HG02610 (cell line): Measurements from ENCODE around the gene CTIF.
A peak's percentile ranks its signal among the peaks of the same experiment; 100 is the strongest.

Source experiments
- ATAC-seq: cut with Tn5 transposase; IDR thresholded peaks from one replicate; pipeline ENCODE4 v1.9.1; 2021; ENCODE audit warnings: mild to moderate bottlenecking, moderate library complexity; ENCODE audit not compliant: unreplicated experiment

Gene CTIF

DNA sequence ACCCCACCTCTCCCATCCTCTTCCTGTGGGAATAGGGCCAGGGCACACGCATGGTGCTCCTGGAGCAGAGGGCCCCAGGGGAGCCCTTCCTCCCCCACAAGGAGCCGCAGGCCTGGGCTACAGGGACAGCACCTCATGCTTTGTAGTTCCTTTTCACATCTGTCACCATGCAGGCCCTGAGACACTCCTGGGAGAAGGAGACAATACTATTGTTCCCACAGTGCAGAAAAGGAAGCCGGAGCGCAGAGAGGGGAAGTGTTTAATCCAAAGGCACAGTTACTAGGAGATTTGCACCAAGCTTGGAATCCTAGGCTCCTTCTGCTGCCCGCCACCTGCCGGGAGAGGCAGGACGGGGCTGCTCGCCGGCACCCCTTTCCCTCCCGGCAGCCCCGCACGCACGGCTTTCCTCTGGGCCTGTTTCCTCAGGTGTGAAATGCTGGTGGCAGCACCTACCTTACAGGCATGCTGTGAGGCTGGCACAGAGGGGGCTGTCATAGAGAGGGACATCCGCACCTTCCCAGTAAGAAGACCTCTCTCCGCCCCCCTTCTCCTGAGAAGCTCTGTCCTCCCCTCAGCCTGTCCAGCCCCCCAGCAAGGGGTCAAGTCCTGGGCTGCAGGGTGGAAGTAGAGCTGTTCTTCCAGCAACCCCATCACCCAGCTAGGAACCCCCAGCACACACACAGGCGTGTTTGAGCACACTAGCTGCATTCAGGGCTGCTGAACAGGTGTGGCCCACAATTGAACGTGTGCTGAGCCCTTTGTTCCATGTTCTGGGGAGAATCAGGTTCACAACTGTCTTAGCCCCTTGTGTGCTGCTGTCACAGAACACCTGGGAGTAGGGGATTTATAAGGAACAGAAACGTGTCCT is 349.3 kb downstream of the CTIF start:
- ATAC-seq, result no peak

DNA sequence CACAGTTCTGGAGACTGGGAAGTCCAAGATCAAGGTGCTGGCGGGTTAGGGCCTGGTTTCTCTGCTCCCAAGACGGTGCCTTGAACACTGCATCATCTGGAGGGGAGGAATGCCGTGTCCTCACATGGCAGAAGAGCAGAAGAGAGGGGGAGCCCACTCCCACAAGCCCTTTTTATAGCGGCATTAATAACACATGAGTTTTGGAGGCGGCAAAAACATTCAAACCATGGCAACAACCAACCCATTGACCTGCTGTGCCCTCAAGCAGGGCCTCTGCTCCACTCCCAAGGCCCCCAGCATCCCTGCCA is 349.9 kb downstream of the CTIF start:
- no peak for ATAC-seq

DNA sequence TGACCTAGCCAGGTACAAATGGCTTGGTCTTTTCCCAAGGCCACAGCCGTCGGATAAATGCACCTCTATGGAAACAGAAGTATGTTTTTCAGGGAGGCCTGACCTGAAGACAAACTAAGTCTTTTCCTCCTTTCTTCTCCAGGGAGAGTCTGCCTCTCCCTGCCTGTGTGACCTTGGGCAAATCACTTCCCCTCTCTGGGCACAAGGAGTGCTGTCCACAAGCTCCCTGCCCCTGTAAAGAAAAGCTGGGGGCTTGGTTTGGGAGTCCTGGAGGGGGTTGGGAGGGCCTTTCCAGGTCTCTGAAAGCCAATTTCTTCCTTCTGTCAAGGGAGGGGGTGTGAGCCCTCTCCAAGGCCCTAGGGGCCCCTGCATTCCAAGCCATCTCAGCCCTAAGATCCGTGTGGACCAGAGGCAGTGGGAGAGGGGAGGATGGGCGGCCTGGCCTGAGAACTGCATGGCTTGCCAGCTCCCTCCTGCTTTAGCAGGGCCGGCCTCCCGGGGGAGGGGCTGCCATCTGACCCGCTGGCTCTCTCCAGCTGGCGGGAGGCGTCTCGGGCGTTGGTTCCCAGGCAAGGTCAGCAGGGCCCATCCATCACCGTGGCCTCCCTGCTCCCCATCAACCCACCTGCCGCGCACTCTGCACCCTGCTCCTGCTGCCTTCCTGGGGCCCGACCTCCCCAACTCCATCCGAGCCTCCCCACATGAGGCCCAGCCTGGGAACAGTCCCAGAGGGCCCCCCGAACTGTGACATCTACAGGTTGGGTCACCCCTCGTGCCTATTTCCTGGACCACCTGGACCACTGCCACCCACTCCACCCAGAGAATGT is 350.5 kb downstream of the CTIF start:
- ATAC-seq, result no peak

DNA sequence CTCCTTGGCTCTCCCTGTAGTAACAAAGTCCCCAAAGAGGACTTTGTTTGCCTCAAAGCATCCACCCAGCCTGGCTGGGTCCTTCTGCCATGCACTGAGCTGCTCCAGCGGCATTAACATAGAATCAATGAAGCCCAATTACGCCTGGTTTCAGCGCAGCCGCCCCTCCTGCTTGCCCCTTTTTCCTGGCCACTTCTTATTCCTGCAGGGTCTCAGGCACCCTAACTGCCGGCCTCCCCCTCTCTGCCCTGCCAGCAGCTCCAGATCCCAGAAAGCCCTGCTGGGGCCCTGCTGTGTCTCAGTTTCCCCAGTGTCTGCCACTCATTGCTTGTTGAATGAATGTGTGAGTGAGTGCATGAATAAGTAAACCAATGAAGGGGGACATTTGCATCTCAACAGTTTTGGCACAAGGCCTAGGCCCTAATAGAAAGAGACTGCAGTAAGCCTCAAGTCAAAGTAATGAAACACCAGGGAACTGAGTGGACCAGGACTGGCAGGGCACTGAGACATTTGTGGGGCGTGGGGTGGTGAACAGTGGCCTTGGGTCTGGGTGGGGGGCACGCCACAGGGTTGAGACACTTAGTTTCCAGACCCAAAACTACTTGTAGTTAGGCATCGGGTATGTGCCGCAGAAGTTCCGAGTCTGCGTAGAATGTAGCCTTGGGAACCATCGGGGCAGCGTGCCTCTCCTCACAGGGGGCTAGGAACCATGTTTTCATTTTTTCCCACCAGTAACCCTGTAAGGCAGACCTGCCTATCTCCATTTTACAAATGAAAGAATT is 351.3 kb downstream of the CTIF start:
- no peak for ATAC-seq

DNA sequence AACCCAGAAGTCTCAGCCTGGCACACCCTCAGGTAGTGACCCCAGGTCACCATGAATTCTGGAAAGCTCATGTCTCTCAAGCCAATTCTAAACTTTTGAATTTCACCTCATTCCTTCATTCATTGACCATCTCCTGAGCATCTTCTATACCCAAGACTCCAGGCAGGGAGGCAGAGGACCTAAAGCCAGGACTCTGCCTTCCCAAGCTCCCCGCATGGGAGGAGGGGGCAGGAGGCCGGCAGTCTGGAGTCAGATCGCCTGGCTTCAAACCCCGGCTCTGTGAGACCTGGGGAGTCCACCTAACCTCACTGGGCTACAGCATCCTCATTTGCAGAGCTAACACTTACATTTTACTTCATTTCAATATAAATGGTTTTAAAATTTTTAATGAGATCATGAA is 352.9 kb downstream of the CTIF start:
- ATAC-seq, result no peak

DNA sequence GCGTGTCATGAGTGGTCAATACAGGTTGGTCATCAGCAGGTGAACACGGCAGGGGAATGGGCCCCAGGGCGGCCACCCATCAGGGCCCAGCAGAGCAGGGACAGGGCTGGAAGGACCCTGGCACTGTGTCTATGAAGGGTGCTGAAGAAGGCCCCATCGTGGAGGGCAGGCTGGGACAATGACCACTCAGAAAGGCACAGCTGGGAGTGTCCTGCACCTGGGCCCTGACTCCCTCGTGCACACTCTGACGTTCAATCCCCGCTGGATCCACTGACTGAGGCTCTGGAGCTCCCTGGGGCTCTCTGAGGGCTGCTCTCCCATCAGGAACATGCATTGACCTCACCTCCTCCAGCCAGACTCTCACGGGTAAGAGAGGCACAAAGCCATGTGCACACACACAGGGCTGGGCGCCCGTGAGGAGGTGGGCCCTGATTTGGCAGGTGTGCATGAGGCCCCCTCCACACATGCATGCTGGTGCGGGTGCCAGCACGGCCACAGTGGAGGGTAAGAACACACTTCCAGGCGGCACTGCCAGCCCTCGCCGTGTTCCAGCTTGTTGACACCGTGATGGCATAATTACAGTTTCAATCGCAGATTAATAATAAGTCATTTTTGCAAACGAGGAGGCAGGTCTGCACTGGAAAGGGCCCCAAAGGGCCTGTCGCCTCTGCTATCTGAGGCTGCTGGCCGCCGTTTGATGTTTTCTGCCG is 353.5 kb downstream of the CTIF start:
- ATAC-seq, result no peak

DNA sequence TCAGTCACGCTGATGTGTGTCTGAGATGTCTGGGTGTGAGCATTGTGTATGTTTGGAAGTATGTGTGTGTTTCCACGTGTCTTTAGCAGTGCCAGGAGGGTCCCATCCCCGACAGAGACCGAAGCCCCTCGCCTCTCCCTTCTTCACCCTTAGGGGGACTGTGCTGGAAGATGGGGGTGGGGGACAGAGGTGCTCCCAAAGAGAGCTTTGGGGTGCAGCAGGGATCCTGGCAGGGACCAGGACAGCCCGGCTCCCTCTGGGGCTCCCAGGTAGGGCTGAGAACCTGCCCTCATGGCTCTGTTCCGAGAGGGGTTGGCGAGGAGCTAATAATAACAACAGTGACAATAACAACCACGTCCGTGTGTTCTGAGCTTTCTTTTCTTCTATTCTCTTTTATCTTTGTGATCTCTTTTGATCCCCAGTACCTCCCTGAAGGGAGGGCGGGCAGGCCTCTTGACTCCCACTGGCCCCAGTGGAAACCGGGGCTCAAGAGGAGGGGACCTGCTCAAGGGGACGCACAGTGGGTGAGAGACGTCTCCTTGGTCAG is 354.3 kb downstream of the CTIF start:
- no peak for ATAC-seq

DNA sequence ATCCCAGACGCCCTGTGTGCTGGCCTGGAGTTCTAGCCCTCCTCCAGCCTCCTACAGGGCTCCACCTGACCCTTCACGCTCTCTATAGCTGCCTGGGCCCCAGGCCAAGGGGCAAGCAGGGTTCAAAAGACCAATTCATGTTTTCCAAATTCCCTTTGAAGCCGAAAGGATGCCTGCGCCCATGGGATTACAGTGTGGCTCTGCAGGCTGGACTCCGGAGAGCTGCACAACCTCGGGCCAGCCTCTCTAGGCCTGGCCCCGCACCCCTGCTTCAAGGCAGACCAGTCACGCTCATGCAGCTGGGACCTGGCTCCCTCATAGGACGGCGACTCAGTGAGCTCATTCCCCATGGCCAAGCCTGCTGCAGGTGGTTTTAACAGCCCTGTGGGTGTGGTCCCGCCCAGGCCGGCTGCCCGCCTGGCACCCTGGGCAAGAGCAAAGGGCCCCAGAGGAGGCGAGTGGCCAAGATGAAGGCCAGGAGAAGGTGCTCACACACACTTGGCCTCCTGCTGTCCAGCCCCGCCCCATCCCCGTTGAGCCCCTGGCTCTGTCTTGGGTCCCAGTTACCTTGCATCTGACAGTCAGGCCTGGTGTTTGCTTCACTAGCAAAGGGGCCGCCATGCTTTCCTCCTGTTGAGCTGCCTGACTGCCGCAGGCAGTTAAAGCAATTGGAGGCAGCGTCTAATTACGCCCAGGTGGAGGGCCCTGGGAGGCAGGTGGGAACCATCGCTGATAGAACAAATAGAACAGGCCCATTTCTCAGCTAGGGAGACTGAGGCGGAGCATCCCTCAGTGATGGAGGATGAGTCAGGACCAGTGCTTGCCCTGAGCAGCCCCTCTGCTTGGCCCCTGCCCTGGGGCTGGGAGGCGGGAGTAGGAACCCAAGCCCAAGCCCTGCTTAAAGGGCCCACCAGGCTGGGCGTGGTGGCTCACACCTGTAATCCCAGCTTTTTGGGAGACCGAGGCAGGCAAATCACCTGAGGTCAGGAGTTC is 355.1 kb downstream of the CTIF start:
- no peak for ATAC-seq

DNA sequence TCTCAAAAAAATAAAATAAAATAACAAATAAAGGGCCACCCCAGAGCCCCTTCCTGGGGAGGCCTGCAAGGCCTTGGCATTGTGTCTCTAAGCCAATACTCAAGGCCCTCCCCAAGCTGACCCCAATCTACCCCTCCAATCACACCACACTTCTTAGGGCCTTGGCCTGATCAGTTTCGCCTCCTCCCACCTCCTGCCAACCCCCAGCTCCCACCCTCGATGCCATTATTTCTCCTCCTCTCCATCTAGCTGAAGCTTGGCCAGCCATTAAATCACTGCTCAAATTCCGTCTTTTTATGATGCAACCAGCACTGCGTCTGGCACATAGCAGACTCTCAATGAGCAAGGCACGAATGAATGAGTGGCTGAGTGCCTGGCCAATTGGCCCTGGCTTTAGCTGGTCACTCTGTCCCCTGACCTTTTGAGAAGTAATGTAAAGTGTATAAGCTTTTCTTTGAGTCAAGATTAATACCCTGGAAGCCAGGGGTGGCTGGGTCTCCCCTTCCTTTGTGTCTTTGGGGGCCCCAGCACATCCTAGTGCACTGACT is 356.0 kb downstream of the CTIF start:
- ATAC-seq, result no peak

DNA sequence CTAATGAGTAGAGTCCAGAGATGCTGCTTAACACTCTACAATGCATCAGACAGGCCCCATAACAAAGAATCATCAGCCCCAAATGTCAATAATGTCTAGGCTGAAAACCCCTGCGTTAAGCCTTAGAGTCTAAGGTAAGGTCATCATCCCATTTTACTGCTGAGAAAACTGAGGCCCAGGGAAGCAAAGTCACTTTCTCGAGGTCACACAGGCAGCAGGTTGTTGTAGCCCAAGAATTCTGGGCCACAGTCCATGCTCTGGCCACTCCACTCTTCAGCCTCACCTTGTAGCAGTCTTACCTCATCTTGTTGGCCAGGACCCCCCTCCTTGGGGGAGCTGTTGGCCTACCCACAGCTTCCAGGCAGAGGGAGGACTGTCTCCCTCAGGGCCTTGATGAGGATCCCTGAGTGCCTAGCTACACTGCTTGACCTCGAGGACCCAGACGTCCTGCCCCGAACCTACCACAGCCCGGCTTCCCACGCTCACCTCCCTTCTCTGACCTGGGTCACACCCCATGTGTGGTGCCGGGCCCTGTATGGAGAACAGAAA is 357.6 kb downstream of the CTIF start:
- no peak for ATAC-seq

DNA sequence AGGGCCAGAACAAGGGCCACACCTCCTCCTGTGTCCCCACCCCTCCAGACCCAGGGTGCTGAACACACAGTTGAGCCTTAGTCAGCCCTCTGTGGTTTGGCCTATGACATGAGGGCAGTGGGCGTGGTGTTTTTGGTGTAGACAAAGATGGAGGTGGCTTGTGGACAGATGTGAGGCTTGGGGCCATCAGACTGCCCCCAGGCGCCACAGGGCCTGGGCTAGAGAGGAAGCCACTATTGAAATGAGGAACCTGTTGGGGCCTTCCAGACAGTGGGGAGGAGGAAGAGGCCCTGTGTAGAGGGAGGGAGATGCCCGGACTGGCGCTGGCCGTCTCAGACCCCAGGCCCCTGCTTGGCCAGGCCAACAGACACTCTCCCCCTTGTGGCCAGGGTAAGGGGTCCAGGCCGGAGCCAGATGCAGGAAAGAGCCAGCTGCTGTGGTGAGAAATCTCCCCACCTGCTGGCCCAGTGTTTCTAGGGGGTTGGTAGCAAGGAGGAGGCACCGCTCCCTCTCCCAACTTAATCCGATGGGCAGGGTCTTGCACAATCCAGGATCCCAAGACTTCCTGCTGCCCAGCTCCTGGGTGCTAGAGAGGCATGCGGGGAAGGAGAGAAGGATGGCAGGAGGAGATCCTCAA is 358.2 kb downstream of the CTIF start:
- peak; percentile 64 for ATAC-seq

DNA sequence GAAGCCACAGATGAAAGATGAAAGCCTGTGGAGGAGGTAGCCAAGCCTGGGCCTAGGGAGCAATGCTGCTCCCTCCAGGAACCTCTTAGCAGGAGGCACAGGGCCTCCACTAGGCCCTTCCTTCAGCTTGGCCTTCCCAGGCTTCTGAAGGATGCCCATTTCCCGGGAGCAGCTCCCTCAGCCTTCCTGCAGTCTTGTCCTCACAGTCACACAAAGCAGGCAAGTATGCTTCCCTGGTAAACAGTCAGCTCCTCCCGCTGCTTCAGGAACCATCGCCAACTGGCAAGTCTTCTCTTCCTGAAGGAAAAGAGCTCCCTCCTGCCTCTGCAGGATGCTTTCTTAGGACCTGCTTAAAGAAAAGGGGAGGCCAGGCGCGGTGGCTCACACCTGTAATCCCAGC is 358.7 kb downstream of the CTIF start:
- no peak for ATAC-seq

DNA sequence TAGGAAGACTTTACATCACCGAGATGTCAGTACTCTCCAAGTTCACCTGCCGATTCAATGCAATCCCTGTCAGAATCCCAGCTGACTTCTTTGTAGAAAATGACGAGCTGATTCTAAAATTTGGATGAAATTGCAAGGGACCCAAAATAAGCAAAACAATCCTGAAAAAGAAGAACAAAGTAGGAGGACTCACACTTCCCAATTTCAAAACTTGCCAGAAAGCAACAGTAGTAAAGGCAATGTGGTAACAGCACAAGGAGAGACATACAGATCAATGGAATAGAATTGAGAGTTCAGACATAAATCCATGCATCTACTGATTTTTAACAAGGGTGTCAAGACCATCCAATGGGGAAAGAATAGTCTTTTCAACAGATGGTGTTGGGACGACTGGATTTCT is 359.7 kb downstream of the CTIF start:
- no peak for ATAC-seq

DNA sequence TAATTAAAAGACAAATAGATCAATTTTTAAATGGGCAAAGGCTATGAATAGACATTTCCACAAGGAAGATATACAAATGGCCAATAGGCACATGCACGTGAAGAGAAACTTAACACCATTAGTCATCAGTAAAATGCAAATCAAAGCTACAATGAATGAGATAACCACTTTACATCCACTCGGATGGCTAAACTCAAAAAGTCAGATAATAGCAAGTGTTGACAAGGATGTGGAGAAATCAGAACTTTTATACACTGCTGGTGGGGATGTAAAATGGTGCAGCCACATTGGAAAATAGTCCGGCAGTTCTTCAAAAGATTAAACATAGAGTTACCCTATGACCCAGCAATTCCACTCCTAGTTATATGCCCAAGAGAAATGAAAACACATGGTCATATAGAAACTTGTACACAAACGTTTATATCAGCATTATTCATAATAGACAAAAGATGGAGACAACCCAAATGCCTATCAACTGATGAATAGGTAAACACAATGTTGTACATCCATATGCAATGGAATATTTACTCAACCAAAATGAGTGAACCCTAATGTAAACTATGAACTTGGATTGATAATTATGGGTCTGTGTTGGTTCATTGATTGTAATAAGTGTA is 360.8 kb downstream of the CTIF start:
- no peak for ATAC-seq

DNA sequence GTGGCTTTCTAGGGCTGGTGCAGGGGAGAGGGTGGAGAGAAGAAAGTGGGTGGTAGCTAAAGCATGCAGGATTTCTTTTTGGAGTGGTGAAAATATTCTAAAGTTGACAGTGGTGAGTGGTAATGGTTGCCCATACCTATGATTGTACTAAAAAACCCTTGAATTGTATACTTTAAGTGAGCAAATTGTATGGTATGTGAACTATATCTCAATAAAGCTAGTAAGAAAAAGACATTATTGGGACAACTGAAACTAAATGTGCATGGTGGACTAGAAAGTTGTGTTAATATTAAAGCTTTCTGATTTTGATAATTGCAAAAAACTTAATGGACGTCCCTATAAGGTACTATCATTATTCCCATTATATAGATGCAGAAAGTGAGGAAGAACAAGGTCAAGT is 361.6 kb downstream of the CTIF start:
- ATAC-seq, result no peak

DNA sequence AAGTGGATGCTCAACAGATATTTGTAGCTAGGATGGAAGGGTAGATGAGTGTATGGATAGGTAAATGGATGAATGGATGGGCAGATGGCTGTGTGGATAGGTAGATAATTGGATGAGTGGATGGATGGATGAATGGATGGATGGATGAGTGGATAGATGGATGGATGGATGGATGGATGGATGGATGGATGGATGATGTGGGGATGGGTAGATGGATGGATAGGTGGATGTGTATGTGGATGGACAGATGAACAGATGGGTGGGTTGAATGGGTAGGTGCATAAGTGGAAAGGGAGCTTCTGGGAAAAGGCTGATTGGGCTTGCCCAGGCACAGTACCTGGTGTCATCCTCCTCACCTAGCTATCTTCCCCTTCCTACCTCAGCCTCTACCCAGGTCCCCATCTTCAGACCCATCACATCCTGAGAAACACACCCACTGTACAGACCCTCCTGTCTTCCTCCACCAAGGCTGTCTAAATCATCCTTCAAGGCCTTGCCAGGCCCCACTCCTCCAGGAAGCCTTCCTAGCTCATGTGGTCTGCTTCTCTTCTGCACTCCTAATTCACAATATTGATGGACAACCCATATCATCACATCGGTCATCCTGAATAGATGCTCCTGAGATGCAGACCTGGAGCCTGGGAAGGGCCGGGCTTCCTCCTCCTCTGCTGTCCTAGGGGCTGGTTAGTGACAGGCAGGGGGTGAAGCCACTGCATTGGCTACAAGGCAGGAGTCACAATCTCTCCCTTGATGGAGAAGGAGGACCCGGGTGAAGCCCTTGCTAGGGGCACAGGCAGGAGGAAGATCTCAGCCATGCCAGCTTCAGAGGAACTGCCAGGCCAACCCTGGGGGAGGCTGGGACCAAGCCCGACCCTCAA is 362.6 kb downstream of the CTIF start:
- ATAC-seq, result no peak
